H1 (cell line): ENCODE data around the gene ATE1. TPM values are rescaled to one million over a fixed set of nuclear protein-coding genes. Genes with fewer than 3 reads are reported as not detected.

ENCODE experiments used
- CTCF ChIA-PET: fragments of 300-600 bp; sonication (Branson Sonifier 250); formaldehyde crosslinking; loops from one replicate; lab custom pipeline; 2021; ENCODE audit not compliant: partially characterized antibody; lab: Charles Lee
- POLR2A ChIA-PET: fragments of 300-600 bp; sonication (Branson Sonifier 250); formaldehyde crosslinking; loops from one replicate; lab custom pipeline; 2021; ENCODE audit warnings: inconsistent platforms; ENCODE audit not compliant: partially characterized antibody; lab: Charles Lee
- DNase-seq, 2 experiments: peaks; one replicate each; pipeline versions ENCODE4 v3.0.0 to v3.0.0-alpha.2; 2010 to 2022; ENCODE audit warnings: low spot score in 2 of 2, low read depth in 1 of 2, mixed read lengths in 1 of 2
- FAIRE-seq: peaks from 2 replicates; lab custom pipeline; 2011; peaks lifted over from hg19 to GRCh38; lab: Jason Lieb, UNC
- H2AFZ ChIP-seq: 2 replicates; pipeline ENCODE4 v1.8.1; 2012; ENCODE audit warnings: low read length, inconsistent platforms
- H2AK5ac ChIP-seq: 2 replicates; pipeline ENCODE4 v1.6.1; 2013; ENCODE audit warnings: low read depth, low read length
- H2BK120ac ChIP-seq: replicated peaks from 2 replicates; pipeline ENCODE3; 2013; ENCODE audit warnings: low read depth, low read length, inconsistent platforms
- H2BK12ac ChIP-seq: 2 replicates; pipeline ENCODE4 v1.6.1; 2013; ENCODE audit warnings: low read depth, low read length
- H2BK15ac ChIP-seq: 2 replicates; pipeline ENCODE4 v1.6.1; 2013; ENCODE audit warnings: low read length
- H2BK20ac ChIP-seq: 2 replicates; pipeline ENCODE4 v1.6.1; 2013; ENCODE audit warnings: low read length
- H2BK5ac ChIP-seq: 2 replicates; pipeline ENCODE4 v1.6.1; 2013; ENCODE audit warnings: low read depth, low read length
- H3K14ac ChIP-seq: 2 replicates; pipeline ENCODE4 v1.6.1; 2013; ENCODE audit warnings: inconsistent platforms; ENCODE audit not compliant: insufficient read length
- H3K18ac ChIP-seq: 2 replicates; pipeline ENCODE4 v1.6.1; 2013; ENCODE audit warnings: low read length; ENCODE audit errors: extremely low read depth
- H3K23ac ChIP-seq: 2 replicates; pipeline ENCODE4 v1.6.1; 2013; ENCODE audit warnings: inconsistent platforms; ENCODE audit not compliant: insufficient read length
- H3K23me2 ChIP-seq: 2 replicates; pipeline ENCODE4 v1.6.1; 2013; ENCODE audit warnings: low read depth, low read length
- H3K27ac ChIP-seq: 2 replicates; pipeline ENCODE4 v1.6.1; 2011; ENCODE audit warnings: low read depth, low read length, inconsistent platforms
- H3K27me3 ChIP-seq, 4 experiments: replicated peaks in 1 of 4; 1 replicate in 1 of 4; 2 replicates in 3 of 4; pipeline versions ENCODE4 v1.6.1 to v1.8.1; 2011 to 2013; ENCODE audit warnings: low read length in 3 of 4, mild to moderate bottlenecking in 3 of 4, inconsistent platforms in 2 of 4, mixed read lengths in 2 of 4, moderate library complexity in 1 of 4; ENCODE audit not compliant: control insufficient read depth in 3 of 4, insufficient read depth in 3 of 4; ENCODE audit errors: extremely low read depth in 1 of 4
- H3K36me3 ChIP-seq, 4 experiments: 2 replicates each; pipeline versions ENCODE4 v1.6.1 to v1.8.1; 2011 to 2013; ENCODE audit warnings: mild to moderate bottlenecking in 4 of 4, low read length in 3 of 4, moderate library complexity in 2 of 4, control low read depth in 1 of 4, inconsistent platforms in 1 of 4; ENCODE audit not compliant: insufficient read depth in 4 of 4, control insufficient read depth in 2 of 4
- H3K4ac ChIP-seq: replicated peaks from 2 replicates; pipeline ENCODE3; 2013; ENCODE audit warnings: low read length, low read depth, mixed read lengths, inconsistent platforms; ENCODE audit not compliant: insufficient read length
- H3K4me1 ChIP-seq, 4 experiments: replicated peaks in 1 of 4; 1 replicate in 1 of 4; 2 replicates in 3 of 4; pipeline versions ENCODE4 v1.6.1 to v1.8.1; 2011 to 2013; ENCODE audit warnings: low read length in 3 of 4, inconsistent platforms in 2 of 4, mixed read lengths in 1 of 4; ENCODE audit not compliant: insufficient read depth in 4 of 4, control insufficient read depth in 3 of 4
- H3K4me2 ChIP-seq, 2 experiments: 2 replicates each; pipeline versions ENCODE4 v1.6.1 to v1.8.1; 2011 to 2013; ENCODE audit warnings: low read depth in 2 of 2, low read length in 2 of 2, control low read depth in 1 of 2, inconsistent platforms in 1 of 2, mild to moderate bottlenecking in 1 of 2; ENCODE audit not compliant: insufficient read depth in 1 of 2
- H3K4me3 ChIP-seq, 4 experiments: fragments of 200-600, 300-600 bp in 1 of 4; sonication (generic), shearing (Covaris generic), sonication (Bioruptor Twin) in 1 of 4; 2 replicates each; pipeline versions ENCODE4 v1.5.1 to v1.8.1; 2011 to 2016; ENCODE audit warnings: low read length in 4 of 4, low read depth in 3 of 4, control low read depth in 2 of 4, inconsistent platforms in 2 of 4, mild to moderate bottlenecking in 2 of 4, mixed read lengths in 1 of 4, moderate library complexity in 1 of 4; ENCODE audit not compliant: insufficient read depth in 2 of 4; ENCODE audit errors: extremely low read depth in 1 of 4
- H3K56ac ChIP-seq: replicated peaks from 2 replicates; pipeline ENCODE3; 2013; ENCODE audit warnings: low read depth, mild to moderate bottlenecking, mixed read lengths, low read length, inconsistent platforms; ENCODE audit not compliant: insufficient read length
- H3K79me1 ChIP-seq: 2 replicates; pipeline ENCODE4 v1.6.1; 2013; ENCODE audit warnings: low read depth, low read length, control low read depth
- H3K79me2 ChIP-seq, 2 experiments: 2 replicates each; pipeline versions ENCODE4 v1.6.1 to v1.8.1; 2012 to 2013; ENCODE audit warnings: low read length in 2 of 2, mild to moderate bottlenecking in 2 of 2, inconsistent platforms in 1 of 2; ENCODE audit not compliant: insufficient read depth in 2 of 2, control insufficient read depth in 1 of 2
- H3K9ac ChIP-seq, 4 experiments: replicated peaks in 1 of 4; 1 replicate in 1 of 4; 2 replicates in 3 of 4; pipeline versions ENCODE4 v1.6.1 to v1.8.1; 2011 to 2013; ENCODE audit warnings: low read depth in 3 of 4, low read length in 3 of 4, control low read depth in 2 of 4, mild to moderate bottlenecking in 2 of 4, moderate library complexity in 2 of 4, inconsistent platforms in 1 of 4; ENCODE audit errors: extremely low read depth in 1 of 4
- H3K9me3 ChIP-seq, 2 experiments: 2 replicates each; pipeline versions ENCODE4 v1.6.1 to v1.8.1; 2012 to 2013; ENCODE audit warnings: mild to moderate bottlenecking in 2 of 2, moderate library complexity in 2 of 2, control low read depth in 1 of 2, inconsistent platforms in 1 of 2, low read depth in 1 of 2, low read length in 1 of 2, mixed read lengths in 1 of 2; ENCODE audit not compliant: insufficient read depth in 2 of 2
- H4K20me1 ChIP-seq, 2 experiments: replicated peaks in 1 of 2; 2 replicates each; pipeline versions ENCODE3 to v1.8.1; 2011 to 2013; ENCODE audit warnings: inconsistent platforms in 2 of 2, low read length in 2 of 2, mild to moderate bottlenecking in 1 of 2; ENCODE audit not compliant: insufficient read depth in 2 of 2, control insufficient read depth in 1 of 2
- H4K5ac ChIP-seq: 2 replicates; pipeline ENCODE4 v1.6.1; 2013; ENCODE audit warnings: low read length, low read depth, mixed read lengths, inconsistent platforms; ENCODE audit not compliant: insufficient read length
- H4K8ac ChIP-seq: 2 replicates; pipeline ENCODE4 v1.8.0; 2013; ENCODE audit warnings: mild to moderate bottlenecking, moderate library complexity, low read length, inconsistent platforms; ENCODE audit not compliant: insufficient read depth; ENCODE audit errors: extremely low read depth
- H4K91ac ChIP-seq: replicated peaks from 2 replicates; pipeline ENCODE3; 2013; ENCODE audit warnings: low read length, mixed read lengths, inconsistent platforms; ENCODE audit not compliant: insufficient read length
- ASH2L ChIP-seq: fragments of 200-600, 300-600 bp; sonication (generic); IDR thresholded peaks from one replicate; pipeline ENCODE4 v1.7.1; 2017; ENCODE audit warnings: low read length
- CTBP2 ChIP-seq: IDR thresholded peaks from 2 replicates; pipeline ENCODE4 v1.7.0; 2011; ENCODE audit warnings: borderline replicate concordance, mild to moderate bottlenecking, moderate library complexity, mixed read lengths, low read length; ENCODE audit not compliant: insufficient read depth, insufficient read length
- GABPA ChIP-seq: IDR thresholded peaks from 2 replicates; pipeline ENCODE4 v1.6.1; 2011; ENCODE audit warnings: mild to moderate bottlenecking, low read length, moderate library complexity, borderline replicate concordance; ENCODE audit not compliant: insufficient read depth
- SP1 ChIP-seq: IDR thresholded peaks from 2 replicates; pipeline ENCODE4 v1.6.1; 2011; ENCODE audit warnings: low read depth, low read length
- TAF1 ChIP-seq: IDR thresholded peaks from 2 replicates; pipeline ENCODE4 v1.6.1; 2011; ENCODE audit warnings: mild to moderate bottlenecking, low read depth, low read length
- whole genome bisulfite sequencing, 2 experiments: shearing (Covaris generic) in 1 of 2; methylation state at CpG; one replicate each; pipeline versions ENCODE4 v1.1.6 to v1.1.7; 2013 to 2015; ENCODE audit warnings: low lambda C conversion rate in 2 of 2, mixed read lengths in 2 of 2, inconsistent platforms in 1 of 2, low coverage in 1 of 2, missing lambda C conversion rate in 1 of 2; ENCODE audit not compliant: insufficient replicate concordance in 2 of 2, insufficient coverage in 1 of 2, insufficient read length in 1 of 2; ENCODE audit errors: extremely low coverage in 1 of 2, missing lambda C conversion rate in 1 of 2; 5-methylcytosine and 5-hydroxymethylcytosine counted together
- polyA plus RNA-seq, 7 experiments: library from polyadenylated mRNA; depleted of rRNA in 3 of 7; stranded (reverse) in 5 of 7; unstranded in 2 of 7; fragments of >200 nt in 5 of 7; fragments of 200-250 nt in 2 of 7; gene quantifications; 1 replicate in 5 of 7; 2 replicates in 1 of 7; 4 replicates in 1 of 7; pipeline versions ENCODE4 v1.2.1 to v1.2.3, GENCODE V29; 2011 to 2013; ENCODE audit warnings: missing spikeins in 2 of 7, mixed read lengths in 2 of 7
- total RNA-seq: library from RNA; stranded (reverse); fragmentation: NEBNext Ultra II Directional; extraction: Animal tissue kit (Norgen Biotek cat#: 25700); gene quantifications from 2 replicates; pipeline ENCODE4 v1.2.1, GENCODE V29; 2021

ATE1 gene
- total and polyA plus RNA-seq, 2 of the 8 experiments (the other 6 are each of a cell fraction or from before 2014, with no cell fraction given), result 8.8 to 26.9 TPM

DNA sequence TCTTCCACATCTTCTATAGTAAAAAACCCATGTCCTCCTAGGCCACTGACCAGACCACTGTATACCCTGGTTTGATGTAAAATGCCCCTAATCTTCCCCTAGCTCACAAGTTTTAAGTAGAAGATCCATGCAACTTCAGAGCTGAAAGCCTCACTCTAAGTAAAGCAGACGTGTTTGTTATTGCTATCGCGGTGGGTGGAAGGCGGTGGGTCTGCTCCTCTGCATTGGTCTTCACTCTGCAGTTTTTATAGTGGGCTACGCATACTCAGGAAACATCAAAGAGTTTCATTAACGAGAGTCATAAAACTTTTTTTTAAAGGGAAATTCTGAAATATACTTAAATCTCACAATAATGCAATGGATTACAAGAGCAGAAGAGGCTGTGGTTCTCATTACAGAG is 91.7 kb downstream of the ATE1 start:
- TF ChIP-seq SP1 (no peak), GABPA (no peak), CTBP2 (no peak), TAF1 (no peak), ASH2L (no peak)
- FAIRE-seq (no peak), DNase-seq (no peak)
- H3K23me2 ChIP-seq, result no peaks in the 10 kb centered on the region
- H3K4me2 ChIP-seq, result no peak overlapping the region
- H3K23ac ChIP-seq, result no peak overlapping the region
- WGBS, 2 experiments, result 88% methylated on average over 6 of the region's 6 CpGs; no CpG with 5 or more reads in 1 of the 2 experiments
- H3K18ac ChIP-seq, result no peak overlapping the region
- H3K79me2 ChIP-seq, result no peaks in the 10 kb centered on the region
- no peaks in the 10 kb centered on the region for H4K20me1 ChIP-seq
- H4K5ac ChIP-seq, result no peak overlapping the region
- H3K79me1 ChIP-seq, result no peaks in the 10 kb centered on the region
- H3K27ac ChIP-seq, result no peak overlapping the region
- H3K9me3 ChIP-seq, result no peaks in the 10 kb centered on the region
- no peak overlapping the region for H2BK5ac ChIP-seq
- no peak overlapping the region for H3K56ac ChIP-seq
- no peak overlapping the region for H2BK20ac ChIP-seq
- H4K91ac ChIP-seq, result no peak overlapping the region
- H3K4me3 ChIP-seq, result no peak overlapping the region
- CTCF ChIA-PET, result interaction anchor here (7.4 kb wide), 1 partner anchor 12 kb away, joined by 64 read pairs; no protein-coding TSS in a partner anchor
- H2BK12ac ChIP-seq, result no peak overlapping the region
- no peak overlapping the region for H3K4ac ChIP-seq
- H2BK15ac ChIP-seq, result no peak overlapping the region
- no peak overlapping the region for H3K14ac ChIP-seq
- H3K4me1 ChIP-seq, result no peaks in the 10 kb centered on the region
- H3K9ac ChIP-seq, result no peak overlapping the region
- POLR2A ChIA-PET, result interaction anchor here (1.0 kb wide), 1 partner anchor 9 kb away, joined by 3 read pairs; no protein-coding TSS in a partner anchor
- no peak overlapping the region for H2AFZ ChIP-seq
- no peaks in the 10 kb centered on the region for H3K27me3 ChIP-seq
- no peak overlapping the region for H4K8ac ChIP-seq
- no peak overlapping the region for H2BK120ac ChIP-seq
- peaks cover 0 to 4% (median 0%) of the 10 kb centered on the region in 4 experiments; a peak in 2 of 8 replicates for H3K36me3 ChIP-seq
- H2AK5ac ChIP-seq, result no peak overlapping the region
